Measurements from ENCODE around the gene SAP30BP.

SAP30BP gene

DNA sequence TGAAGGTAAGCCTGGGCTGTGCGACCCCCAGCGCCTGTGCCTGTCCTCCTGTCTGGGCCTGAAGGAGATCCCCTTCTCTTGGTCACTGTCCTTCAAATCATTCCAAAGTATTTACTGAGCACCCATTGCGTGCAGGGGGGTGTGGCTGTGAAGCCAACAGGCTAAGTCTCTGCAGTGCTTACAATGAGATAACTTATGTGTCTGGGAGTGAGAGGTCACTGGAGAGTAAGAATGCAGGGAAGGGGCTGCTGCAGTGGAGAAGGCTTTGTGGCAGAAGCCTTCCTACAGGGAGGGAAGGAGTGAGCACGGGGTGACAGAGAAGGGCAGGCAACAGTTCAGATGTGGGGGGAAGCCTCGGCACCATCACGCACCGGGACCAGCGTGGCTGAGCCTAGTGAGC is 45.1 kb upstream of the SAP30BP start:
- TF ChIP-seq, protein P1, sequence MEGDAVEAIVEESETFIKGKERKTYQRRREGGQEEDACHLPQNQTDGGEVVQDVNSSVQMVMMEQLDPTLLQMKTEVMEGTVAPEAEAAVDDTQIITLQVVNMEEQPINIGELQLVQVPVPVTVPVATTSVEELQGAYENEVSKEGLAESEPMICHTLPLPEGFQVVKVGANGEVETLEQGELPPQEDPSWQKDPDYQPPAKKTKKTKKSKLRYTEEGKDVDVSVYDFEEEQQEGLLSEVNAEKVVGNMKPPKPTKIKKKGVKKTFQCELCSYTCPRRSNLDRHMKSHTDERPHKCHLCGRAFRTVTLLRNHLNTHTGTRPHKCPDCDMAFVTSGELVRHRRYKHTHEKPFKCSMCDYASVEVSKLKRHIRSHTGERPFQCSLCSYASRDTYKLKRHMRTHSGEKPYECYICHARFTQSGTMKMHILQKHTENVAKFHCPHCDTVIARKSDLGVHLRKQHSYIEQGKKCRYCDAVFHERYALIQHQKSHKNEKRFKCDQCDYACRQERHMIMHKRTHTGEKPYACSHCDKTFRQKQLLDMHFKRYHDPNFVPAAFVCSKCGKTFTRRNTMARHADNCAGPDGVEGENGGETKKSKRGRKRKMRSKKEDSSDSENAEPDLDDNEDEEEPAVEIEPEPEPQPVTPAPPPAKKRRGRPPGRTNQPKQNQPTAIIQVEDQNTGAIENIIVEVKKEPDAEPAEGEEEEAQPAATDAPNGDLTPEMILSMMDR (IDR thresholded peaks at IDR 0.05), result no peak
- Histone ChIP-seq H3K9ac (no peak overlapping the region), H3K79me2 (peaks cover 2% of the 10 kb centered on the region), H3K4me1 (peaks cover 2% of the 10 kb centered on the region), H3K4me3 (ENCODE audit: low read depth, low read length) (no peak overlapping the region), H2AFZ (no peak overlapping the region), H3K36me3 (ENCODE audit: control insufficient read depth, insufficient read depth, low read length) (no peaks in the 10 kb centered on the region), H3K27me3 (ENCODE audit: control insufficient read depth, insufficient read depth, low read length) (no peaks in the 10 kb centered on the region), H3K4me2 (ENCODE audit: low read length) (no peak overlapping the region), H3K9me3 (ENCODE audit: control insufficient read depth, low read length) (no peaks in the 10 kb centered on the region), H3K27ac (no peak overlapping the region)

DNA sequence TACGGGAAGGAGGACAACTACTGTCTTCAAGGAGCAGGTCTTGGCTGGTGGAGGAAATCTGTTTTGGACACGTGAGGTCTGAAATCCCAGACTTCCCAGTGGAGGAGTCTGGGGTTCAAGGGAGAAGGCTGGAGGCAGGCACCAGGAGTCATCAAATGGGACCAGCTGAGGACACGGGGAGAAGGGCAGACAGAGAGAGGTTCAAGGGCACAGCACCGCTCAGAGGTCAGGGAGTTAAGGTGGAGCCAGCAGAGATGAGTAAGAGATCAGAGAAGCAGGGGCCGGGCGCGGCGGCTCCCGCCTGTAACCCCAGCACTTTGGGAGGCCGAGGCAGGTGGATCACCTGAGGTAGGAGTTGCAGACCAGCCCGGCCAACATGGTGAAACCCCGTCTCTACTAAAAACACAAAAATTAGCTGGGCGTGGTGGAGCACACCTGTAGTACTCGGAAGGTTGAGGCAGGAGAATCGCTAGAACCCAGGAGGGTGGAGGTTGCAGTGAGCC is 44.3 kb upstream of the SAP30BP start:
- Histone ChIP-seq H3K79me2 (peaks cover 2% of the 10 kb centered on the region), H3K4me3 (ENCODE audit: low read depth, low read length) (no peak overlapping the region), H3K27me3 (ENCODE audit: control insufficient read depth, insufficient read depth, low read length) (no peaks in the 10 kb centered on the region), H3K36me3 (ENCODE audit: control insufficient read depth, insufficient read depth, low read length) (no peaks in the 10 kb centered on the region), H3K9me3 (ENCODE audit: control insufficient read depth, low read length) (no peaks in the 10 kb centered on the region), H3K4me2 (ENCODE audit: low read length) (no peak overlapping the region), H3K9ac (no peak overlapping the region), H3K4me1 (peaks cover 2% of the 10 kb centered on the region), H3K27ac (no peak overlapping the region), H2AFZ (no peak overlapping the region)
- TF ChIP-seq, protein P1 (IDR thresholded peaks at IDR 0.05), result no peak

DNA sequence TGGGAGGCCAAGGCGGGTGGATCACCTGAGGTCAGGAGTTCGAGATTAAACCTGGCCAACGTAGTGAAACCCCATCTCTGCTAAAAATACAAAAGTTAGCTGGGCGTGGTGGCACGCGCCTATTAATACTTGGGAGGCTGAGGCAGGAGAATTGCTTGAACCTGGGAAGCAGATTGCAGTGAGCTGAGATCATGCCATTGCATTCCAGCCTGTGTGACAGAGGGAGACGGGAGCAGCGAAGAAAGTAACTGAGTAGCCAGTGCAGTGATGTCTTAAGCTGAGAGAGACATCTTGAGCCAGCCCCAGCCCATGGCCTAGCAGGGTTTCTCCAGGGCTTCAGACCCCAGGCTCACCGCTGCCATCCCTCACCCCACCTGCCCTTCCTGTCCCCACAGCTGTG is 43.8 kb upstream of the SAP30BP start:
- Histone ChIP-seq H3K4me2 (ENCODE audit: low read length) (no peak overlapping the region), H3K4me1 (peaks cover 2% of the 10 kb centered on the region), H3K4me3 (ENCODE audit: low read depth, low read length) (no peak overlapping the region), H3K36me3 (ENCODE audit: control insufficient read depth, insufficient read depth, low read length) (no peaks in the 10 kb centered on the region), H2AFZ (no peak overlapping the region), H3K79me2 (peaks cover 2% of the 10 kb centered on the region), H3K9me3 (ENCODE audit: control insufficient read depth, low read length) (no peaks in the 10 kb centered on the region), H3K9ac (no peak overlapping the region), H3K27me3 (ENCODE audit: control insufficient read depth, insufficient read depth, low read length) (no peaks in the 10 kb centered on the region), H3K27ac (no peak overlapping the region)
- TF ChIP-seq, protein P1 (IDR thresholded peaks at IDR 0.05), result no peak

DNA sequence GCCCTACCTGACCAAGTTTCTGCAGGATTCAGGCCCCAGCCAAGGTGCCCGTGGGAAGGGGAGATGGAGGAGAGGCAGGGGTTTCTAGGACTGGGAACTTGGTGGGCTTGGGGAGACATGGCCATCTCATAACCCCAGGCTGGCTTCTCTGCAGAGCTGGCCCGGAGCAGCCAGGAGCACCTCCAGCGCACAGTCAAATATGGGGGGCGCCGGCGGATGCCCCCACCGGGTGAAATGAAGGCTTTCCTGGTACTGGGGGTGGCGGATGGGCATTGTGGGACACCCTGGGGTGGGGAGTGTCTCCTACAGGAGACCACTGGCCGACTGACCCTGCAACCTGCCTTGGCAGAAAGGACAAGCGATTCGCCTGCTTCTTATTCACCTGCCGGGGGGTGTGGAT is 43.1 kb upstream of the SAP30BP start:
- Histone ChIP-seq H3K9ac (no peak overlapping the region), H3K27me3 (ENCODE audit: control insufficient read depth, insufficient read depth, low read length) (no peaks in the 10 kb centered on the region), H3K36me3 (ENCODE audit: control insufficient read depth, insufficient read depth, low read length) (no peaks in the 10 kb centered on the region), H3K9me3 (ENCODE audit: control insufficient read depth, low read length) (no peaks in the 10 kb centered on the region), H3K27ac (no peak overlapping the region), H3K4me3 (ENCODE audit: low read depth, low read length) (no peak overlapping the region), H3K79me2 (peaks cover 2% of the 10 kb centered on the region), H3K4me1 (peaks cover 2% of the 10 kb centered on the region), H2AFZ (no peak overlapping the region), H3K4me2 (ENCODE audit: low read length) (no peak overlapping the region)
- TF ChIP-seq, protein P1 (IDR thresholded peaks at IDR 0.05), result no peak

DNA sequence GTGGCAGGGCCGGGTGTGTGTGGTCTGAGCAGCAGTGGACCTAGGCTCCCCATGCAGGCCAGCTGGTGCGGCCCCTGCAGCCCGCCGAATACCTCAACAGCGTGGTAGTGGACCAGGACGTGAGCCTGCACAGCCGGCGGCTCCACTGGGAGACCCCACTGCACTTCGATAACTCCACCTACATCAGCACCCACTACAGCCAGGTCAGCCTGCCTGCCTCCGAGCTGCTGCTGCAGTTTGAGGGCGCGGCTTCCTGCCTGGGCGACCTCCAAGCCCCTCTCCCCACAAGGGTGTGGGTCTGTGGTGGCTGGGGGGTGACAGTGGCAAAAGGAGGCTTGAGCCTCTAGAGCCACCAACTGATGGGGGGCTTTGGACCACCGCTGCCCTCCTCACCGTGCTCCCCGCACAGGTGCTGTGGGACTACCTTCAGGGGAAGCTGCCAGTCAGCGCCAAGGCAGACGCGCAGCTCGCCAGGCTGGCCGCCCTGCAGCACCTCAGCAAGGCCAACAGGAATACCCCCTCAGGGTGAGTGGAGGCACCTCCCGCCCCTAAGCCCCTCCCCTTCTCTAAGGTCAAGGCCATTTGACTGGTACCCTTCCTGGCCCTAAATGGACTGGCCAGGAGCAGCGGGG is 42.3 kb upstream of the SAP30BP start:
- TF ChIP-seq, protein P1 (IDR thresholded peaks at IDR 0.05), result no peak
- Histone ChIP-seq H3K4me3 (ENCODE audit: low read depth, low read length) (no peak overlapping the region), H3K9ac (no peak overlapping the region)

More for the DNA sequence above, 42.3 kb upstream of the SAP30BP start:
- peaks cover 2% of the 10 kb centered on the region for H3K4me1 ChIP-seq
- H3K79me2 ChIP-seq, result peaks cover 2% of the 10 kb centered on the region
- H2AFZ ChIP-seq, result no peak overlapping the region
- no peak overlapping the region for H3K4me2 ChIP-seq (ENCODE audit: low read length)
- H3K9me3 ChIP-seq (ENCODE audit: control insufficient read depth, low read length), result no peaks in the 10 kb centered on the region
- no peaks in the 10 kb centered on the region for H3K36me3 ChIP-seq (ENCODE audit: control insufficient read depth, insufficient read depth, low read length)
- no peaks in the 10 kb centered on the region for H3K27me3 ChIP-seq (ENCODE audit: control insufficient read depth, insufficient read depth, low read length)
- no peak overlapping the region for H3K27ac ChIP-seq

Measured in parathyroid adenoma (tissue), 2 donors.